Osteoblast (primary cell): ENCODE measurements around the gene MYT1. TPM values are rescaled to one million over a fixed set of nuclear protein-coding genes. Genes with fewer than 3 reads are reported as not detected.
A peak's percentile ranks its signal among the peaks of the same experiment; 100 is the strongest.

Source experiments
- DNase-seq: peaks from one replicate; pipeline ENCODE4 v3.0.0; 2011; ENCODE audit warnings: low spot score, mixed read lengths; ENCODE audit not compliant: insufficient read length; ENCODE audit errors: missing footprints
- H2AFZ ChIP-seq: 2 replicates; pipeline ENCODE4 v1.6.0; 2011; ENCODE audit warnings: mild to moderate bottlenecking, low read length
- H3K27ac ChIP-seq: 2 replicates; pipeline ENCODE4 v1.5.1; 2011; ENCODE audit warnings: mild to moderate bottlenecking, low read depth, low read length, moderate library complexity
- H3K27me3 ChIP-seq: 2 replicates; pipeline ENCODE4 v1.6.0; 2012; ENCODE audit warnings: mild to moderate bottlenecking, control low read depth, inconsistent platforms, low read length, moderate library complexity; ENCODE audit not compliant: insufficient read depth
- H3K36me3 ChIP-seq: 2 replicates; pipeline ENCODE4 v1.5.1; 2011; ENCODE audit warnings: mild to moderate bottlenecking, low read length, control low read depth, moderate library complexity; ENCODE audit not compliant: insufficient read depth
- H3K4me1 ChIP-seq: 2 replicates; pipeline ENCODE4 v1.5.1; 2011; ENCODE audit warnings: mild to moderate bottlenecking, low read length, control low read depth, moderate library complexity; ENCODE audit not compliant: insufficient read depth
- H3K4me2 ChIP-seq: 2 replicates; pipeline ENCODE4 v1.6.0; 2011; ENCODE audit warnings: mild to moderate bottlenecking, low read length; ENCODE audit not compliant: insufficient read depth
- H3K4me3 ChIP-seq: fragments of 200-600 bp; sonication (generic); 3 replicates; pipeline ENCODE4 v1.5.1; 2012; ENCODE audit warnings: mild to moderate bottlenecking, low read length, inconsistent platforms; ENCODE audit not compliant: insufficient read depth
- H3K79me2 ChIP-seq: 2 replicates; pipeline ENCODE4 v1.6.0; 2012; ENCODE audit warnings: mild to moderate bottlenecking, low read length, control low read depth, inconsistent platforms; ENCODE audit not compliant: insufficient read depth
- H3K9me3 ChIP-seq: 2 replicates; pipeline ENCODE4 v1.5.1; 2011; ENCODE audit warnings: low read depth, low read length, control low read depth
- H4K20me1 ChIP-seq: 2 replicates; pipeline ENCODE4 v1.6.0; 2012; ENCODE audit warnings: mild to moderate bottlenecking, low read length, control low read depth; ENCODE audit not compliant: insufficient read depth
- total RNA-seq: library from RNA; depleted of rRNA; stranded (reverse); fragments of >200 nt; gene quantifications from 2 replicates; pipeline ENCODE4 v1.2.3, GENCODE V29; 2012
- TF ChIP-seq, protein P1 (sequence below): IDR thresholded peaks from 2 replicates; pipeline ENCODE4 v1.5.1; 2011; ENCODE audit warnings: mild to moderate bottlenecking, low read depth, low read length, moderate library complexity; ENCODE audit errors: extremely low read depth

The MYT1 gene
- total RNA-seq, 1 donor: not detected

- H3K4me3 ChIP-seq: no peak overlapping the region
- no peaks in the 10 kb centered on the region for H4K20me1 ChIP-seq
- H3K27ac ChIP-seq: no peak overlapping the region
- no peak overlapping the region for H2AFZ ChIP-seq
- no peaks in the 10 kb centered on the region for H3K36me3 ChIP-seq
- no peaks in the 10 kb centered on the region for H3K9me3 ChIP-seq
- no peaks in the 10 kb centered on the region for H3K79me2 ChIP-seq
- TF ChIP-seq, protein P1, sequence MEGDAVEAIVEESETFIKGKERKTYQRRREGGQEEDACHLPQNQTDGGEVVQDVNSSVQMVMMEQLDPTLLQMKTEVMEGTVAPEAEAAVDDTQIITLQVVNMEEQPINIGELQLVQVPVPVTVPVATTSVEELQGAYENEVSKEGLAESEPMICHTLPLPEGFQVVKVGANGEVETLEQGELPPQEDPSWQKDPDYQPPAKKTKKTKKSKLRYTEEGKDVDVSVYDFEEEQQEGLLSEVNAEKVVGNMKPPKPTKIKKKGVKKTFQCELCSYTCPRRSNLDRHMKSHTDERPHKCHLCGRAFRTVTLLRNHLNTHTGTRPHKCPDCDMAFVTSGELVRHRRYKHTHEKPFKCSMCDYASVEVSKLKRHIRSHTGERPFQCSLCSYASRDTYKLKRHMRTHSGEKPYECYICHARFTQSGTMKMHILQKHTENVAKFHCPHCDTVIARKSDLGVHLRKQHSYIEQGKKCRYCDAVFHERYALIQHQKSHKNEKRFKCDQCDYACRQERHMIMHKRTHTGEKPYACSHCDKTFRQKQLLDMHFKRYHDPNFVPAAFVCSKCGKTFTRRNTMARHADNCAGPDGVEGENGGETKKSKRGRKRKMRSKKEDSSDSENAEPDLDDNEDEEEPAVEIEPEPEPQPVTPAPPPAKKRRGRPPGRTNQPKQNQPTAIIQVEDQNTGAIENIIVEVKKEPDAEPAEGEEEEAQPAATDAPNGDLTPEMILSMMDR: no peak
- no peak overlapping the region for H3K4me2 ChIP-seq
- DNase-seq: peak; percentile 66
- no peaks in the 10 kb centered on the region for H3K4me1 ChIP-seq
- peaks cover 12% of the 10 kb centered on the region for H3K27me3 ChIP-seq
These were observed 32.1 kb downstream of the MYT1 start for GRCh38 chr20:64196309-64196708.

- TF ChIP-seq, protein P1: no peak
- DNase-seq: no peak
- Histone ChIP-seq H3K9me3 (no peaks in the 10 kb centered on the region), H3K36me3 (no peaks in the 10 kb centered on the region), H3K27me3 (peaks cover 12% of the 10 kb centered on the region), H2AFZ (no peak overlapping the region), H3K4me1 (no peaks in the 10 kb centered on the region), H3K79me2 (no peaks in the 10 kb centered on the region), H3K4me2 (no peak overlapping the region), H3K27ac (no peak overlapping the region), H3K4me3 (no peak overlapping the region), H4K20me1 (no peaks in the 10 kb centered on the region)
These were observed 32.6 kb downstream of the MYT1 start for GRCh38 chr20:64196847-64197306.

GRCh38 chr20:64198347-64198746 is 34.1 kb downstream of the MYT1 start:
- TF ChIP-seq, protein P1: no peak
- Histone ChIP-seq H3K4me3 (no peak overlapping the region), H3K4me1 (no peaks in the 10 kb centered on the region), H3K27me3 (peaks cover 12% of the 10 kb centered on the region), H3K9me3 (no peaks in the 10 kb centered on the region), H3K27ac (no peak overlapping the region), H2AFZ (no peak overlapping the region), H3K79me2 (no peaks in the 10 kb centered on the region), H4K20me1 (no peaks in the 10 kb centered on the region), H3K36me3 (no peaks in the 10 kb centered on the region), H3K4me2 (no peak overlapping the region)
- no peak for DNase-seq

GRCh38 chr20:64199395-64199794 is 35.1 kb downstream of the MYT1 start:
- TF ChIP-seq, protein P1: no peak
- Histone ChIP-seq H2AFZ (no peak overlapping the region), H3K27ac (no peak overlapping the region), H3K27me3 (peaks cover 18% of the 10 kb centered on the region), H3K4me2 (no peak overlapping the region), H3K4me1 (no peaks in the 10 kb centered on the region), H4K20me1 (no peaks in the 10 kb centered on the region), H3K9me3 (no peaks in the 10 kb centered on the region), H3K36me3 (no peaks in the 10 kb centered on the region), H3K4me3 (no peak overlapping the region), H3K79me2 (no peaks in the 10 kb centered on the region)
- DNase-seq: no peak
